ENCODE data around the gene FLRT1. TPM values are rescaled to one million over a fixed set of nuclear protein-coding genes. Genes with fewer than 3 reads are reported as not detected.

FLRT1 gene, protein sequence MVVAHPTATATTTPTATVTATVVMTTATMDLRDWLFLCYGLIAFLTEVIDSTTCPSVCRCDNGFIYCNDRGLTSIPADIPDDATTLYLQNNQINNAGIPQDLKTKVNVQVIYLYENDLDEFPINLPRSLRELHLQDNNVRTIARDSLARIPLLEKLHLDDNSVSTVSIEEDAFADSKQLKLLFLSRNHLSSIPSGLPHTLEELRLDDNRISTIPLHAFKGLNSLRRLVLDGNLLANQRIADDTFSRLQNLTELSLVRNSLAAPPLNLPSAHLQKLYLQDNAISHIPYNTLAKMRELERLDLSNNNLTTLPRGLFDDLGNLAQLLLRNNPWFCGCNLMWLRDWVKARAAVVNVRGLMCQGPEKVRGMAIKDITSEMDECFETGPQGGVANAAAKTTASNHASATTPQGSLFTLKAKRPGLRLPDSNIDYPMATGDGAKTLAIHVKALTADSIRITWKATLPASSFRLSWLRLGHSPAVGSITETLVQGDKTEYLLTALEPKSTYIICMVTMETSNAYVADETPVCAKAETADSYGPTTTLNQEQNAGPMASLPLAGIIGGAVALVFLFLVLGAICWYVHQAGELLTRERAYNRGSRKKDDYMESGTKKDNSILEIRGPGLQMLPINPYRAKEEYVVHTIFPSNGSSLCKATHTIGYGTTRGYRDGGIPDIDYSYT
- total RNA-seq (0.17 and 0.26 TPM in 2 replicates), polyA plus RNA-seq (0.01 and 0.02 TPM in 2 replicates), polyA minus RNA-seq (ENCODE audit: low replicate concordance) (0.20 TPM in 1 of 2 replicates, not detected in the other)
- polyA plus RNA-seq (2012): 0.09 and 0.10 TPM in 2 replicates

DNA sequence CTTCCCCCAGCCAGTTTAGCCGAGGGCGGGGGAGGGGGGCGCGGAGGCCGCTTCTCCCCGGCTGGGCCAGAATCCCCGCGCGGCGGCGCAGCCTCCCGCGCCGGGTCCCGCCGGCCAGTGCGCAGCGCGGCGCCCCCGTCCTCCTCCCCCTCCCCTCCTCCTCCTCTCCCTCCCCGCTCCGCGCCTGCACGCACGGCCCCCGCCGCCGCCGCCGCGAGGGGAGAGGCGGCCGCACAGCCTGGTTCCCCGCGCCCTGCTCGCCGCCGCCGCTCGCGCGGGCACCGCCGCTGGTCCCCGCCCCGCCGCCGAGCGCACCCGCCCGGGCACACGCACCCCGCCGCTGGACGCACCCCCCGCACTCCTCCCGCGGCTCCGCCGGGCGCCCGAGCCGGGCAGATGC lies at the start of gene FLRT1:
FLRT1 (plus strand) TSS at position 356 of the 400 bp plus-strand sequence. CDS start 80,337 bp downstream, outside the sequence.
- Histone ChIP-seq H3K4me2 (ENCODE audit: extremely low read depth, insufficient read depth, low read length) (no peak within 1 kb of the TSS), H3K9me3 (ENCODE audit: control insufficient read depth, insufficient read depth, low read depth, low read length) (no peaks in the 10 kb centered on the region), H3K36me3 (ENCODE audit: control insufficient read depth, insufficient read depth, low read length) (no peaks in the 10 kb centered on the region), H3K4me3 (replicated peaks in 1 of 4; ENCODE audit: control extremely low read depth in 1 of 4, insufficient read depth in 1 of 4, low read depth in 3 of 4, low read length in 4 of 4) (peak within 1 kb of the TSS in 2 of 4 experiments; percentile 27 to 52), H3K9ac (ENCODE audit: insufficient read depth, low read length) (no peak within 1 kb of the TSS), H3K27ac (ENCODE audit: insufficient read depth, low read length) (no peak within 1 kb of the TSS), H2AFZ (ENCODE audit: low read length) (no peak within 1 kb of the TSS), H3K27me3 (ENCODE audit: control insufficient read depth, insufficient read depth, low read length) (peaks cover 15% of the 10 kb centered on the region), H3K4me1 (ENCODE audit: control insufficient read depth, extremely low read depth, insufficient read depth, low read length) (no peaks in the 10 kb centered on the region), H4K20me1 (ENCODE audit: control insufficient read depth, extremely low read depth, insufficient read depth, low read length) (no peaks in the 10 kb centered on the region), H3K79me2 (ENCODE audit: control insufficient read depth, insufficient read depth, low read length) (no peaks in the 10 kb centered on the region)
- no peak for DNase-seq (ENCODE audit: low read depth in 2 of 2)
- TF ChIP-seq EZH2 (IDR thresholded peaks at IDR 0.05; ENCODE audit: low read length, missing control alignments): no peak
- TF ChIP-seq, protein P1, sequence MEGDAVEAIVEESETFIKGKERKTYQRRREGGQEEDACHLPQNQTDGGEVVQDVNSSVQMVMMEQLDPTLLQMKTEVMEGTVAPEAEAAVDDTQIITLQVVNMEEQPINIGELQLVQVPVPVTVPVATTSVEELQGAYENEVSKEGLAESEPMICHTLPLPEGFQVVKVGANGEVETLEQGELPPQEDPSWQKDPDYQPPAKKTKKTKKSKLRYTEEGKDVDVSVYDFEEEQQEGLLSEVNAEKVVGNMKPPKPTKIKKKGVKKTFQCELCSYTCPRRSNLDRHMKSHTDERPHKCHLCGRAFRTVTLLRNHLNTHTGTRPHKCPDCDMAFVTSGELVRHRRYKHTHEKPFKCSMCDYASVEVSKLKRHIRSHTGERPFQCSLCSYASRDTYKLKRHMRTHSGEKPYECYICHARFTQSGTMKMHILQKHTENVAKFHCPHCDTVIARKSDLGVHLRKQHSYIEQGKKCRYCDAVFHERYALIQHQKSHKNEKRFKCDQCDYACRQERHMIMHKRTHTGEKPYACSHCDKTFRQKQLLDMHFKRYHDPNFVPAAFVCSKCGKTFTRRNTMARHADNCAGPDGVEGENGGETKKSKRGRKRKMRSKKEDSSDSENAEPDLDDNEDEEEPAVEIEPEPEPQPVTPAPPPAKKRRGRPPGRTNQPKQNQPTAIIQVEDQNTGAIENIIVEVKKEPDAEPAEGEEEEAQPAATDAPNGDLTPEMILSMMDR (conservative IDR thresholded peaks at IDR 0.05 in 1 of 2, IDR thresholded peaks at IDR 0.05 in 1 of 2; ENCODE audit: low read depth in 1 of 2, low read length in 2 of 2): no peak

DNA sequence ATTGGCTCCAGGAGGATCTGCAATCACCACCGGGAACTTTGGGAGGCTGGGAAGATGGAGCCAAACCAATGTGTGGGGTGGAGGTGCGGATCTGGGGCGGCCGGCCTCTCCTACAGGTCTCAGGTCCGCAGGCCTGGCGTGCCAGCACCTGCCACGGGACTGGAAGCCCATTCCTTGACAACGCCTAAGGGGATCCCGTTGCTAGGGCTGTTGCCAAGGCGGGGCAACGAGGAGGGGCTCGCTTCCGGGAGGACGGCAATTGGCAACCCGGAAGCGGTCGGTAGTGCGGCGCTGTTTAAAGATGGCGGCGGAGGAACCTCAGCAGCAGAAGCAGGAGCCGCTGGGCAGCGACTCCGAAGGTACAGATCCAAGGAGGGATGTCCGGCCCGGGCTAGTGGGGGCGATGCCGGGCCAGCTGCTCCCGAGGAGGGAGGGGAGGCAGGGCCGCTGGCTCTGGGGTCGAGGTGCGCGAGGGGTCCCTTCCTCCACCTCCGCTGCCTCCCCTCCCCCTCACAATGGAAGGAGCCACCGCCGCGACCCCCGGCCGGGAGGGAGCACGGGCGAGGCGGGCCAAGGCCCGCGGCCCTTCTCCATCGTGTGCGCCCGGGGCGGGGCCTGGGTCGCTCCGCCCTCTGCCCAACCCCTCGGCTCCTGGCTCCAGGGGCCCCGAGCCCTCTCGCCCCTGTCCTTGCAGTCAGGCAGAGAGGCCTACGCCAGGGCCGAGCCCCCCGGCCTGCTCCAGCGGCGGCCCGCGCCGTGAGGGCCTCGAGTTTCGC lies 49.4 kb upstream of the FLRT1 start, which contains the start of gene OTUB1:
OTUB1 (plus strand) TSS at position 283 of the 776 bp plus-strand sequence; CDS start at position 302, 19 bp downstream.
- Histone ChIP-seq H2AFZ (ENCODE audit: low read length) (peak within 1 kb of the TSS; percentile 76), H3K36me3 (ENCODE audit: control insufficient read depth, insufficient read depth, low read length) (peaks cover 7% of the 10 kb centered on the region), H3K27ac (ENCODE audit: insufficient read depth, low read length) (peak within 1 kb of the TSS; percentile 79), H3K4me3 (replicated peaks in 1 of 4; ENCODE audit: control extremely low read depth in 1 of 4, insufficient read depth in 1 of 4, low read depth in 3 of 4, low read length in 4 of 4) (peak within 1 kb of the TSS; percentile 69 to 96 (median 92)), H3K4me1 (ENCODE audit: control insufficient read depth, extremely low read depth, insufficient read depth, low read length) (peaks cover 8% of the 10 kb centered on the region), H3K4me2 (ENCODE audit: extremely low read depth, insufficient read depth, low read length) (peak within 1 kb of the TSS; percentile 93), H3K27me3 (ENCODE audit: control insufficient read depth, insufficient read depth, low read length) (no peaks in the 10 kb centered on the region), H3K79me2 (ENCODE audit: control insufficient read depth, insufficient read depth, low read length) (peaks cover 30% of the 10 kb centered on the region), H3K9me3 (ENCODE audit: control insufficient read depth, insufficient read depth, low read depth, low read length) (no peaks in the 10 kb centered on the region), H3K9ac (ENCODE audit: insufficient read depth, low read length) (peak within 1 kb of the TSS; percentile 95), H4K20me1 (ENCODE audit: control insufficient read depth, extremely low read depth, insufficient read depth, low read length) (no peaks in the 10 kb centered on the region)
- DNase-seq (ENCODE audit: low read depth in 2 of 2): peak; percentile 84 to 87
- TF ChIP-seq, protein P1 (conservative IDR thresholded peaks at IDR 0.05 in 1 of 2, IDR thresholded peaks at IDR 0.05 in 1 of 2; ENCODE audit: low read depth in 1 of 2, low read length in 2 of 2): no peak
- TF ChIP-seq EZH2 (IDR thresholded peaks at IDR 0.05; ENCODE audit: low read length, missing control alignments): no peak

All from fibroblast of lung (primary cell).